Smooth muscle cell of the coronary artery (primary cell): Measurements from ENCODE around the gene NNMT. TPM values are rescaled to one million over a fixed set of nuclear protein-coding genes. Genes with fewer than 3 reads are reported as not detected.

Source experiments
- total RNA-seq: library from RNA; depleted of rRNA; stranded (reverse); fragments of >200 nt; gene quantifications from 2 replicates; pipeline ENCODE4 v1.2.3, GENCODE V29; 2014; ENCODE audit warnings: low replicate concordance

Gene NNMT
- total RNA-seq: 782 and 1,011 TPM in 2 replicates

GRCh38 chr11:114295676-114296604 lies at the start of gene NNMT:
NNMT (plus strand) TSS chr11:114296399; CDS start chr11:114296557, 158 bp downstream.

Other genes starting within 250 kb of the NNMT start
- gene ZBTB16, start 236.7 kb upstream of the NNMT start, total RNA-seq: 0.12 TPM in 1 of 2 replicates, not detected in the other
- 6.8 and 8.3 TPM in 2 replicates for gene C11orf71, start 104.1 kb downstream of the NNMT start, total RNA-seq
- 71.7 and 74.3 TPM in 2 replicates for gene RBM7, start 104.3 kb downstream of the NNMT start, total RNA-seq
- gene REXO2, start 143.1 kb downstream of the NNMT start, total RNA-seq: 294 and 452 TPM in 2 replicates